HCT116 (cell line): ENCODE data around the gene MUC6.

Experiments used
- CBX3 ChIP-seq: IDR thresholded peaks from 2 replicates; pipeline ENCODE4 v1.6.1; 2012; ENCODE audit warnings: low read depth
- CTCF ChIP-seq, 3 experiments: fragments of 200-600 bp in 1 of 3; sonication (generic) in 1 of 3; IDR thresholded peaks in 2 of 3; conservative IDR thresholded peaks in 1 of 3; 2 replicates each; pipeline ENCODE4 v1.5.1; 2012 to 2017; ENCODE audit warnings: low read depth in 2 of 3, low read length in 2 of 3, antibody characterized with exemption in 1 of 3, borderline replicate concordance in 1 of 3, control low read depth in 1 of 3, mild to moderate bottlenecking in 1 of 3, mixed read lengths in 1 of 3, mixed run types in 1 of 3, moderate library complexity in 1 of 3; ENCODE audit not compliant: insufficient read depth in 1 of 3
- EGR1 ChIP-seq: IDR thresholded peaks from 2 replicates; pipeline ENCODE4 v1.6.1; 2012; ENCODE audit warnings: low read depth
- EZH2 ChIP-seq: fragments of 200-600 bp; sonication (generic); IDR thresholded peaks from 2 replicates; pipeline ENCODE4 v1.6.1; 2017; ENCODE audit warnings: antibody characterized with exemption, mixed run types
- EZH2phosphoT487 ChIP-seq: fragments of 200-600 bp; IDR thresholded peaks from 2 replicates; pipeline ENCODE4 v1.6.1; 2018; ENCODE audit warnings: antibody characterized with exemption, borderline replicate concordance
- POLR2AphosphoS5 ChIP-seq: IDR thresholded peaks from 2 replicates; pipeline ENCODE4 v1.6.1; 2011; ENCODE audit warnings: mild to moderate bottlenecking, low read depth, low read length, moderate library complexity
- REST ChIP-seq: IDR thresholded peaks from 2 replicates; pipeline ENCODE4 v1.6.1; 2012; ENCODE audit warnings: low read depth
- SIN3A ChIP-seq: IDR thresholded peaks from 2 replicates; pipeline ENCODE4 v1.6.1; 2012; ENCODE audit warnings: low read depth
- SP1 ChIP-seq: IDR thresholded peaks from 2 replicates; pipeline ENCODE4 v1.6.1; 2012; ENCODE audit warnings: low read depth
- TCF7L2 ChIP-seq: IDR thresholded peaks from 2 replicates; pipeline ENCODE4 v1.7.0; 2011; ENCODE audit warnings: borderline replicate concordance, inconsistent platforms; ENCODE audit not compliant: insufficient read depth, insufficient read length; ENCODE audit errors: extremely low read depth
- YY1 ChIP-seq: IDR thresholded peaks from 2 replicates; pipeline ENCODE4 v1.6.1; 2011; ENCODE audit warnings: low read length, low read depth, moderate library complexity, mild to moderate bottlenecking; ENCODE audit not compliant: insufficient replicate concordance; ENCODE audit errors: extremely low read depth
- ZBTB33 ChIP-seq: IDR thresholded peaks from 2 replicates; pipeline ENCODE4 v1.6.1; 2011; ENCODE audit warnings: mild to moderate bottlenecking, low read length, moderate library complexity; ENCODE audit not compliant: insufficient replicate concordance; ENCODE audit errors: extremely low read depth

- no peak for TF ChIP-seq ZBTB33
- no peak for TF ChIP-seq CTCF (IDR thresholded peaks at IDR 0.05 in 2 of 3, conservative IDR thresholded peaks at IDR 0.05 in 1 of 3; ENCODE audit: borderline replicate concordance in 1 of 3, insufficient read depth in 1 of 3, low read depth in 2 of 3, low read length in 2 of 3)
- no peak for TF ChIP-seq POLR2AphosphoS5
- TF ChIP-seq EZH2, result no peak
- TF ChIP-seq TCF7L2, result no peak
- TF ChIP-seq YY1, result no peak
- TF ChIP-seq CBX3, result no peak
- TF ChIP-seq SIN3A, result no peak
- no peak for TF ChIP-seq EGR1
- no peak for TF ChIP-seq EZH2phosphoT487
- no peak for TF ChIP-seq SP1
- no peak for TF ChIP-seq REST
Measured at GRCh38 chr11:1022908-1023810, 13.4 kb downstream of the MUC6 start.
